NOMO-1 treated with dmso at 0.1 percent for 144 hours (cell line): ENCODE measurements around the gene STRADA.

Experiments
- DNase-seq: peaks from one replicate; lab custom pipeline; 2025; ENCODE audit not compliant: unreplicated experiment; lab: John Stamatoyannopoulos, UW

STRADA gene

GRCh38 chr17:63686138-63686685 is 55.4 kb downstream of the STRADA start:
- DNase-seq = no peak

GRCh38 chr17:63685578-63685977 is 56.0 kb downstream of the STRADA start:
- DNase-seq = no peak

GRCh38 chr17:63685041-63685440 is 56.6 kb downstream of the STRADA start:
- DNase-seq = no peak

GRCh38 chr17:63682981-63683380 is 58.6 kb downstream of the STRADA start:
- DNase-seq = no peak

- no peak for DNase-seq
These were observed 59.2 kb downstream of the STRADA start for GRCh38 chr17:63682441-63682840.

- no peak for DNase-seq
These were observed 60.1 kb downstream of the STRADA start for GRCh38 chr17:63681530-63681929.

GRCh38 chr17:63680700-63681099 is 60.9 kb downstream of the STRADA start:
- DNase-seq = no peak

- DNase-seq = no peak
These were observed 62.4 kb downstream of the STRADA start for GRCh38 chr17:63679214-63679613.

- no peak for DNase-seq
These were observed 65.0 kb downstream of the STRADA start for GRCh38 chr17:63676584-63676983.

GRCh38 chr17:63675607-63676546 is 65.7 kb downstream of the STRADA start:
- DNase-seq = no peak

GRCh38 chr17:63675231-63675606 is 66.4 kb downstream of the STRADA start:
- DNase-seq = no peak

- DNase-seq = no peak
These were observed 68.7 kb downstream of the STRADA start for GRCh38 chr17:63672856-63673255.

- peak; percentile 89 for DNase-seq
These were observed 75.9 kb downstream of the STRADA start for GRCh38 chr17:63665527-63666214.

- DNase-seq = no peak
These were observed 81.7 kb downstream of the STRADA start for GRCh38 chr17:63659850-63660249.

- DNase-seq = no peak
These were observed 83.2 kb downstream of the STRADA start for GRCh38 chr17:63658366-63658765.

GRCh38 chr17:63657786-63658185 is 83.8 kb downstream of the STRADA start:
- DNase-seq = no peak

- no peak for DNase-seq
These were observed 88.5 kb downstream of the STRADA start for GRCh38 chr17:63653050-63653449.
